ENCODE data around the gene GINS1. TPM values are rescaled to one million over a fixed set of nuclear protein-coding genes. Genes with fewer than 3 reads are reported as not detected.

GINS1 gene
- total RNA-seq, 1 experiment from 2014 or later, result 74.3 TPM

DNA sequence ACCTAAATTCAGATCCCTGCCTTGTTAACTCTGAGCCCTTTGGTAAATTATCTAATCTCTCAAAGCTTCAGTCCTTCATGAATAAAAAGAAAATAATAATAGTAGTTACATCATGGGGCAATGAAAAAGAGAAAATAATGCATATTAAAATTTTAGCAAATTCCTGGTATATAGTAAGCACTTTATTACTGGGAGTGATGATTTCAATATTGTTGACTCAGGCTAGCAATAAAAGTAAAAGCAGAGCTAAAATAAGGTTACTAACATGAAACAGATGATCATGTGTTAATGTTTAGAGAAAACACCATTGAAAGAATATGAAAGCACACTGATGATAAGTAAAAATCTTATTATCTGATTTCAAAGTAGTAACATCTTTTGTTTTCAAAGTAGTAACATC lies 13.6 kb downstream of the GINS1 start:
- Histone ChIP-seq H2AFZ (ENCODE audit: low read length) (no peak overlapping the region), H3K56ac (ENCODE audit: insufficient read length, low read depth, low read length) (no peak overlapping the region), H3K4ac (ENCODE audit: low read depth, low read length) (no peak overlapping the region), H3K23me2 (ENCODE audit: insufficient read length, low read depth, low read length, poor library complexity, severe bottlenecking) (no peaks in the 10 kb centered on the region), H3K79me1 (ENCODE audit: insufficient read depth, low read depth, low read length, poor library complexity, severe bottlenecking) (no peaks in the 10 kb centered on the region), H4K8ac (replicated peaks; ENCODE audit: insufficient read length, low read depth, low read length) (no peak overlapping the region), H3K27me3 (ENCODE audit: insufficient read depth, low read length) (no peaks in the 10 kb centered on the region), H3K27ac (ENCODE audit: insufficient read length, low read depth, low read length) (no peak overlapping the region), H4K91ac (ENCODE audit: insufficient read length, low read depth, low read length) (no peak overlapping the region), H2BK120ac (ENCODE audit: low read depth, low read length, poor library complexity, severe bottlenecking) (no peak overlapping the region), H3K18ac (ENCODE audit: insufficient read length, low read depth, low read length) (no peak overlapping the region), H3K9ac (ENCODE audit: extremely low read depth, insufficient read length, low read length) (no peak overlapping the region), H2BK12ac (ENCODE audit: insufficient read length, low read depth, low read length) (no peak overlapping the region), H4K5ac (ENCODE audit: insufficient read length, low read depth, low read length) (no peak overlapping the region), H3K23ac (ENCODE audit: insufficient read length, low read depth, low read length) (no peak overlapping the region), H3T11ph (ENCODE audit: low read length) (no peak overlapping the region), H3K14ac (ENCODE audit: insufficient read depth, low read length) (no peak overlapping the region), H2BK15ac (ENCODE audit: low read depth, low read length) (no peak overlapping the region), H3K4me1 (ENCODE audit: insufficient read depth, low read length) (no peaks in the 10 kb centered on the region), H2BK20ac (ENCODE audit: low read depth, low read length, poor library complexity, severe bottlenecking) (no peak overlapping the region), H2BK5ac (ENCODE audit: insufficient read length, low read length) (no peak overlapping the region), H3K79me2 (ENCODE audit: insufficient read depth, low read length) (no peaks in the 10 kb centered on the region), H3K9me3 (ENCODE audit: control insufficient read depth, low read depth, low read length) (no peaks in the 10 kb centered on the region), H3K4me2 (ENCODE audit: insufficient read depth, insufficient read length, low read length) (no peak overlapping the region), H4K20me1 (ENCODE audit: control insufficient read depth, insufficient read depth, insufficient read length) (no peaks in the 10 kb centered on the region), H2AK5ac (ENCODE audit: insufficient read length, low read length) (no peak overlapping the region)
- Mint-ChIP-seq H3K27me3 (ENCODE audit: low read depth) (no peaks in the 10 kb centered on the region), H3K4me3 (no peak overlapping the region), H3K36me3 (ENCODE audit: insufficient read depth in 1 of 3, low read depth in 3 of 3) (peaks cover 35 to 93% (median 84%) of the 10 kb centered on the region in 3 experiments), H3K27ac (no peak overlapping the region), H3K9me3 (peaks cover 2 to 3% of the 10 kb centered on the region in 2 experiments; a peak in 2 of 5 replicates), H3K4me1 (no peaks in the 10 kb centered on the region)
- DNase-seq, result no peak
- TF ChIP-seq, protein P1, sequence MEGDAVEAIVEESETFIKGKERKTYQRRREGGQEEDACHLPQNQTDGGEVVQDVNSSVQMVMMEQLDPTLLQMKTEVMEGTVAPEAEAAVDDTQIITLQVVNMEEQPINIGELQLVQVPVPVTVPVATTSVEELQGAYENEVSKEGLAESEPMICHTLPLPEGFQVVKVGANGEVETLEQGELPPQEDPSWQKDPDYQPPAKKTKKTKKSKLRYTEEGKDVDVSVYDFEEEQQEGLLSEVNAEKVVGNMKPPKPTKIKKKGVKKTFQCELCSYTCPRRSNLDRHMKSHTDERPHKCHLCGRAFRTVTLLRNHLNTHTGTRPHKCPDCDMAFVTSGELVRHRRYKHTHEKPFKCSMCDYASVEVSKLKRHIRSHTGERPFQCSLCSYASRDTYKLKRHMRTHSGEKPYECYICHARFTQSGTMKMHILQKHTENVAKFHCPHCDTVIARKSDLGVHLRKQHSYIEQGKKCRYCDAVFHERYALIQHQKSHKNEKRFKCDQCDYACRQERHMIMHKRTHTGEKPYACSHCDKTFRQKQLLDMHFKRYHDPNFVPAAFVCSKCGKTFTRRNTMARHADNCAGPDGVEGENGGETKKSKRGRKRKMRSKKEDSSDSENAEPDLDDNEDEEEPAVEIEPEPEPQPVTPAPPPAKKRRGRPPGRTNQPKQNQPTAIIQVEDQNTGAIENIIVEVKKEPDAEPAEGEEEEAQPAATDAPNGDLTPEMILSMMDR (conservative IDR thresholded peaks at IDR 0.05), result no peak
